NCI-H146 (cell line): ENCODE results near the gene SLC49A3.
A peak's percentile ranks its signal among the peaks of the same experiment; 100 is the strongest.
"Not testable (repeated sequence)": the region's sequence is repeated elsewhere in the genome, so short reads cannot be mapped to it uniquely, and the experiment has no call there.

Experiments used
- DNase-seq: peaks from one replicate; lab custom pipeline; 2025; lab: John Stamatoyannopoulos, UW

SLC49A3 gene

GRCh38 chr4:688854-689681 is at the start of gene SLC49A3:
TSS of gene SLC49A3 (minus strand) at chr4:689151. CDS start at chr4:689127, 24 bp downstream.
- DNase-seq = peak; percentile 20

- not testable (repeated sequence) for DNase-seq
Measured at GRCh38 chr4:736561-736960, 47.6 kb upstream of the SLC49A3 start.

GRCh38 chr4:735583-735982 is 46.6 kb upstream of the SLC49A3 start:
- DNase-seq = no peak

- DNase-seq = no peak
Measured at GRCh38 chr4:734951-735350, 46.0 kb upstream of the SLC49A3 start.

GRCh38 chr4:734075-734474 is 45.1 kb upstream of the SLC49A3 start:
- DNase-seq = no peak

GRCh38 chr4:733631-733980 is 44.7 kb upstream of the SLC49A3 start:
- no peak for DNase-seq

GRCh38 chr4:732911-733630 is 44.1 kb upstream of the SLC49A3 start:
- no peak for DNase-seq

GRCh38 chr4:732486-732885 is 43.5 kb upstream of the SLC49A3 start:
- DNase-seq = no peak

GRCh38 chr4:731954-732353 is 43.0 kb upstream of the SLC49A3 start:
- not testable (repeated sequence) for DNase-seq

GRCh38 chr4:730946-731904 is 42.3 kb upstream of the SLC49A3 start:
- DNase-seq = not testable (repeated sequence)

GRCh38 chr4:730511-730910 is 41.6 kb upstream of the SLC49A3 start:
- DNase-seq = no peak

- no peak for DNase-seq
Measured at GRCh38 chr4:729336-730315, 40.7 kb upstream of the SLC49A3 start.

- DNase-seq = no peak
Measured at GRCh38 chr4:727576-727975, 38.6 kb upstream of the SLC49A3 start.

- DNase-seq = no peak
Measured at GRCh38 chr4:726838-727237, 37.9 kb upstream of the SLC49A3 start.

GRCh38 chr4:726235-726787 is 37.4 kb upstream of the SLC49A3 start:
- DNase-seq = no peak

- no peak for DNase-seq
Measured at GRCh38 chr4:725391-726234, 36.7 kb upstream of the SLC49A3 start.

- DNase-seq = no peak
Measured at GRCh38 chr4:723751-724530, 35.0 kb upstream of the SLC49A3 start.

GRCh38 chr4:722851-723360 is 34.0 kb upstream of the SLC49A3 start:
- DNase-seq = no peak
